ENCODE results near the gene IGF1.

- no peak for TF ChIP-seq TAF1 (IDR thresholded peaks at IDR 0.05; ENCODE audit: low read depth)
- TF ChIP-seq TCF12 (IDR thresholded peaks at IDR 0.05; ENCODE audit: low read depth): no peak
- no peak for TF ChIP-seq YY1 (IDR thresholded peaks at IDR 0.05; ENCODE audit: low read depth)
- TF ChIP-seq RAD21 (IDR thresholded peaks at IDR 0.05; ENCODE audit: low read depth): no peak
- no peak for TF ChIP-seq MAX (IDR thresholded peaks at IDR 0.05)
- TF ChIP-seq ZBTB7A (IDR thresholded peaks at IDR 0.05; ENCODE audit: low read depth): no peak
- no peak for TF ChIP-seq TEAD4 (IDR thresholded peaks at IDR 0.05)
- no peak for TF ChIP-seq REST (IDR thresholded peaks at IDR 0.05; ENCODE audit: low read depth)
- TF ChIP-seq NFIC (IDR thresholded peaks at IDR 0.05): no peak
- no peak for TF ChIP-seq EGR1 (IDR thresholded peaks at IDR 0.05)
- TF ChIP-seq EP300 (IDR thresholded peaks at IDR 0.05; ENCODE audit: borderline replicate concordance): no peak
- TF ChIP-seq FOXM1 (IDR thresholded peaks at IDR 0.05; ENCODE audit: borderline replicate concordance, low read depth): no peak
- TF ChIP-seq CEBPB (IDR thresholded peaks at IDR 0.05): no peak
These were observed 63.3 kb downstream of the IGF1 start for GRCh38 chr12:102417055-102417454.

Data from Ishikawa (cell line).